Measurements from ENCODE around the gene COQ8B.
A peak's percentile ranks its signal among the peaks of the same experiment; 100 is the strongest.
"Not testable (repeated sequence)": the region's sequence is repeated elsewhere in the genome, so short reads cannot be mapped to it uniquely, and the experiment has no call there.

Gene COQ8B

DNA sequence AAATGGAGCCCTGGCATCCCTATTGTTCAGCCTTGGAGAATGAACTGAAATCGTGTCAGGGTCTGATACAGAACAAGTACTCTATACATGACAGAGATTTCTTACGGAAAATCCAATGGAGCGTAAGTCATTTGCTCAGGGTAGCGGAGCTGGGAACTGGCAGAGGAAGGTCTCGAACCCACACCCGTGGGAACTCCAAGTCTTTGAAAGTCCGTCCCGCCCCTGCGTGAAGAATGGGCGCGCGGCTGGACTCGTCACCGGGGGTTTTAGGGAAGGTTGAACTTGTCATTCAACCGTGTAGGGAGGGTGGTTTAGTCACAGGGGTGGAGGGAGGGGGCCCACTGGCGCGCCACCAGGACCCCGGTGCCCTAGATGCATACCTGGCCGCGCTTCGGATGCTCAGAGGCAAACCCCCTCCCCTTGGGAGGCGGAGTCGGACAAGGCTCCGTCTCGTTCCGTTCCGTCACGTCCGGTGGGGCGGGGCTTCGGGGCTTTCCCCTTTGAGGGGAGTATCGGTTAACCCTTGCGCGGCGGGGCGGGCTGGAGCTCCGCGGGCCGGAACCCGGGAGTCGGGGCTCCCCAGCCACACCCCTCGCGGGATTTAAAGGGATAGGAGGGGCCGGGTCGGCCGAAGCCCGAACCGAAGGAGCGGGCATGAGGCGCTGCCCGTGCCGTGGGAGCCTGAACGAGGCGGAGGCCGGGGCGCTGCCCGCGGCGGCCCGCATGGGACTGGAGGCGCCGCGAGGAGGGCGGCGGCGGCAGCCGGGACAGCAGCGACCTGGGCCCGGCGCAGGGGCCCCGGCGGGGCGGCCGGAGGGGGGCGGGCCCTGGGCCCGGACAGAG, at the start of gene COQ8B, which contains the start of gene ITPKC:
COQ8B (minus strand) TSS at position 405 of the 843 bp plus-strand sequence. CDS start 2,254 bp downstream, outside the sequence.
ITPKC (plus strand) TSS at position 631 of the 843 bp plus-strand sequence; CDS start at position 655, 24 bp downstream.
- peaks cover 21 to 74% (median 68%) of the 10 kb centered on the region in 5 donors for H3K4me1 ChIP-seq (ENCODE audit: control insufficient read depth in 5 of 5, insufficient read depth in 5 of 5, low read length in 5 of 5)
- H3K36me3 ChIP-seq (ENCODE audit: control insufficient read depth in 5 of 5, insufficient read depth in 5 of 5, low read length in 5 of 5), result peaks cover 0 to 10% (median 4%) of the 10 kb centered on the region in 5 donors
- peak within 1 kb of the TSS; percentile 86 to 99 (median 97) for H3K4me3 ChIP-seq (ENCODE audit: low read depth in 1 of 5, low read length in 5 of 5)
- H3K27me3 ChIP-seq (ENCODE audit: control insufficient read depth in 5 of 5, insufficient read depth in 4 of 5, low read length in 5 of 5), result peaks cover 0 to 8% (median 0%) of the 10 kb centered on the region in 5 donors
- peak within 1 kb of the TSS; percentile 98 to 100 (median 99) for H3K9ac ChIP-seq (ENCODE audit: low read length in 5 of 5)
- H3K27ac ChIP-seq (ENCODE audit: low read depth, low read length), result peak within 1 kb of the TSS; percentile 99
- no peaks in the 10 kb centered on the region for H3K9me3 ChIP-seq (ENCODE audit: control insufficient read depth in 5 of 5, low read length in 5 of 5)

DNA sequence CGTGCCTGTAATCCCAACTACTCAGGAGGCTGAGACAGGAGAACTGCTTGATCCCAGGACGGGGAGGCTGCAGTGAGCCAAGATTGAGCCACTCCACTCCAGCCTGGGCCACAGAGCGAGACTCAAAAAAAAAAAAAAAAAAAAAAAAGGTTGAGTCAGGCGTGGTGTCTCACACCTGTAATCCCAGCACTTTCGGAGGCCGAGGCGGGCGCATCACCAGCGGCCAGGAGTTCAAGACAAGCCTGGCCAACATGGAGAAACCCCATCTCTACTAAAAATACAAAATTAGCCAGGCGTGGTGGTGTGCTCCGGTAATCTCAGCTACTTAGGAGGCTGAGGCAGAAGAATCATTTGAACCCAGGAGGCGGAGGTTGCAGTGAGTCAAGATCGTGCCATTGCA, 49.7 kb upstream of the COQ8B start:
- not testable (repeated sequence) for H3K27me3 ChIP-seq (ENCODE audit: control insufficient read depth in 5 of 5, insufficient read depth in 4 of 5, low read length in 5 of 5); H3K27ac ChIP-seq (ENCODE audit: low read depth, low read length); H3K9ac ChIP-seq (ENCODE audit: low read length in 5 of 5); H3K9me3 ChIP-seq (ENCODE audit: control insufficient read depth in 5 of 5, low read length in 5 of 5); H3K4me3 ChIP-seq (ENCODE audit: low read depth in 1 of 5, low read length in 5 of 5)
- peaks cover 4 to 51% (median 47%) of the 10 kb centered on the region in 5 donors for H3K36me3 ChIP-seq (ENCODE audit: control insufficient read depth in 5 of 5, insufficient read depth in 5 of 5, low read length in 5 of 5)
- peaks cover 0 to 16% (median 0%) of the 10 kb centered on the region in 5 donors for H3K4me1 ChIP-seq (ENCODE audit: control insufficient read depth in 5 of 5, insufficient read depth in 5 of 5, low read length in 5 of 5)

DNA sequence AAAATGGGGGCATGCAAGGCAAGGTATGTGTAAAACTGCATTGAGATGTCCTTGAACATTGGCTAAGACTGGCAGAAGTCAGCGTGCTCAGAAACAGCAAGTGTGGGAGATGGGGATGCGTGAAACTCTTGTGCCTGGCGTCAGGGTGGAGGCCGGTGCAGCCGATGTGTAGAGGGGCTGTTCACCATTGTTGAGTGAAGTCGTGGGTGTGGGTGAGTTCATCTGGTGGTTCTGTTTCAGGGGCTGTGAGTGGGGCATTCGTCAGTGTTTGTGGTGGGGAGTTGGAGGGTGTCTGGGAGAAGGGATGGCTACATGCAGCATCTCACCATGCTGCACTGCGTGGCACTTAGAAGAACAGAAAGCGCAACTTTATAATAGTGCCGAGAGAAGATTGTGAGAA, 47.3 kb upstream of the COQ8B start:
- no peak overlapping the region for H3K9ac ChIP-seq (ENCODE audit: low read length in 5 of 5)
- no peak overlapping the region for H3K27ac ChIP-seq (ENCODE audit: low read depth, low read length)
- H3K36me3 ChIP-seq (ENCODE audit: control insufficient read depth in 5 of 5, insufficient read depth in 5 of 5, low read length in 5 of 5), result peaks cover 11 to 75% (median 71%) of the 10 kb centered on the region in 5 donors

DNA sequence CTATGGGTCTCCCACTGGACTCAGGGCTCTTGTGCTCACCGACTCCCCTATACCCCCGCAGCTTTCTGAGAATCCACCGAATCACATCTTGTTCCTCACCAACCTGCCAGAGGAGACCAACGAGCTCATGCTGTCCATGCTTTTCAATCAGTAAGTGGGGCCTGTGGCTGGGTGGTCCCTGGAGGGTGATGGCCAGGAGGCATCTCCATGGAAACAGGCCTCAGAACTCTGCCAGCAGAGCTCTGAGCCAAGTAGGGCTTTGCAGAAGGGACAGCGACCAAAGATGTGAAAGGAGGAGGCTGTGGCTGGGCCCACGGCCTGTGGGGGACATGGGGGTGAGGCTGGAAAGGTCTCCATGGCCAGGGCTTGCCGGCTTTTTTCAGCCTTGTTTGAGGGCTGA, 46.8 kb upstream of the COQ8B start:
- Histone ChIP-seq H3K4me1 (ENCODE audit: control insufficient read depth in 5 of 5, insufficient read depth in 5 of 5, low read length in 5 of 5) (peaks cover 0 to 24% (median 0%) of the 10 kb centered on the region in 5 donors), H3K36me3 (ENCODE audit: control insufficient read depth in 5 of 5, insufficient read depth in 5 of 5, low read length in 5 of 5) (peaks cover 11 to 78% (median 70%) of the 10 kb centered on the region in 5 donors), H3K27ac (ENCODE audit: low read depth, low read length) (no peak overlapping the region), H3K4me3 (ENCODE audit: low read depth in 1 of 5, low read length in 5 of 5) (no peak overlapping the region), H3K9me3 (ENCODE audit: control insufficient read depth in 5 of 5, low read length in 5 of 5) (no peaks in the 10 kb centered on the region), H3K27me3 (ENCODE audit: control insufficient read depth in 5 of 5, insufficient read depth in 4 of 5, low read length in 5 of 5) (no peaks in the 10 kb centered on the region), H3K9ac (ENCODE audit: low read length in 5 of 5) (no peak overlapping the region)

More for the DNA sequence above, 47.3 kb upstream of the COQ8B start:
- peaks cover 0 to 24% (median 0%) of the 10 kb centered on the region in 5 donors for H3K4me1 ChIP-seq (ENCODE audit: control insufficient read depth in 5 of 5, insufficient read depth in 5 of 5, low read length in 5 of 5)
- H3K9me3 ChIP-seq (ENCODE audit: control insufficient read depth in 5 of 5, low read length in 5 of 5), result no peaks in the 10 kb centered on the region
- no peaks in the 10 kb centered on the region for H3K27me3 ChIP-seq (ENCODE audit: control insufficient read depth in 5 of 5, insufficient read depth in 4 of 5, low read length in 5 of 5)
- no peak overlapping the region for H3K4me3 ChIP-seq (ENCODE audit: low read depth in 1 of 5, low read length in 5 of 5)

DNA sequence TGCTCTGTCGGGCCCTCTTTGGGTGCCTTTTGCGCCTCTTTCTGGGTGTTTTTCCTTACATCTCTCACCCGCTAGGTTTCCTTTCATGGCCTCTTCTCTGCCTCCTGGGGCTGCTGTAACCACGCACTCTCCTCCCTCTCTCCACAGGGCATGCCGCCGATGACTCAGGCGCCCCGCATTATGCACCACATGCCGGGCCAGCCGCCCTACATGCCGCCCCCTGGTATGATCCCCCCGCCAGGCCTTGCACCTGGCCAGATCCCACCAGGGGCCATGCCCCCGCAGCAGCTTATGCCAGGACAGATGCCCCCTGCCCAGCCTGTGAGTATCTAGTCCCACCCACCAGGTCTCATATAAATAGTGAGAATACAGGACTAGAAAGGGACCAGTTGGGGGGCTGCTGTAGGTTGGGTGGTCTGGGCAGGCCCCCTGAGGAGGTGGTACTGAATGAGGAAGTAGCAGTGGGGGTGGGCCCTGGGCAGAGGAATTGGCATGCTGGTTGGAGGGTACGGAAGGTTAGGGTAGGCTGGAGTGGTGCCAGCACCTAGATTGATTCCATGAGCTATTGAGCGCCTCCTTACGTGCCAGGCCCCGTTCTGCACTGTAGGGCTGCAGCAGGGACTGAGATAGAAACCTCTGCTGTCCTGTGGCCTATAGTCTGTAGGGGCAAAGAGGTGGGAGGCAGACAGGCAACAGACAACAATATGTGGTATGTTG, 46.2 kb upstream of the COQ8B start:
- no peak overlapping the region for H3K4me3 ChIP-seq (ENCODE audit: low read depth in 1 of 5, low read length in 5 of 5)
- H3K9ac ChIP-seq (ENCODE audit: low read length in 5 of 5), result no peak overlapping the region
- no peaks in the 10 kb centered on the region for H3K9me3 ChIP-seq (ENCODE audit: control insufficient read depth in 5 of 5, low read length in 5 of 5)
- H3K36me3 ChIP-seq (ENCODE audit: control insufficient read depth in 5 of 5, insufficient read depth in 5 of 5, low read length in 5 of 5), result peaks cover 14 to 84% (median 75%) of the 10 kb centered on the region in 5 donors
- H3K4me1 ChIP-seq (ENCODE audit: control insufficient read depth in 5 of 5, insufficient read depth in 5 of 5, low read length in 5 of 5), result peaks cover 0 to 24% (median 0%) of the 10 kb centered on the region in 5 donors
- no peak overlapping the region for H3K27ac ChIP-seq (ENCODE audit: low read depth, low read length)
- H3K27me3 ChIP-seq (ENCODE audit: control insufficient read depth in 5 of 5, insufficient read depth in 4 of 5, low read length in 5 of 5), result no peaks in the 10 kb centered on the region

DNA sequence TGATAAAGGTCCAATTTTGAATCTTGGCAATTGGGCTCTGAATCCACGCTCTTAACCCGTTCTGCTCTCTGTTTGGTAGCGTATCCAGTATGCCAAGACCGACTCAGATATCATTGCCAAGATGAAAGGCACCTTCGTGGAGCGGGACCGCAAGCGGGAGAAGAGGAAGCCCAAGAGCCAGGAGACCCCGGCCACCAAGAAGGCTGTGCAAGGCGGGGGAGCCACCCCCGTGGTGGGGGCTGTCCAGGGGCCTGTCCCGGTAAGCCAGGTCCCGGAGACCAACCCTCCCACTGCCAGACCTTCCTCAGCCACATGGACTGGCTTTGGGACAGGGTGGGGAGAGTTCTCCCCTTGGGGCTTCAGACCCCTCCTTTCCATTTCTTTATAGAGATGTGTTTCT, 42.7 kb upstream of the COQ8B start:
- no peaks in the 10 kb centered on the region for H3K9me3 ChIP-seq (ENCODE audit: control insufficient read depth in 5 of 5, low read length in 5 of 5)
- H3K4me3 ChIP-seq (ENCODE audit: low read depth in 1 of 5, low read length in 5 of 5), result no peak overlapping the region
- peaks cover 4 to 41% (median 19%) of the 10 kb centered on the region in 5 donors for H3K4me1 ChIP-seq (ENCODE audit: control insufficient read depth in 5 of 5, insufficient read depth in 5 of 5, low read length in 5 of 5)
- H3K27me3 ChIP-seq (ENCODE audit: control insufficient read depth in 5 of 5, insufficient read depth in 4 of 5, low read length in 5 of 5), result no peaks in the 10 kb centered on the region
- H3K9ac ChIP-seq (ENCODE audit: low read length in 5 of 5), result no peak overlapping the region
- peaks cover 10 to 89% (median 80%) of the 10 kb centered on the region in 5 donors for H3K36me3 ChIP-seq (ENCODE audit: control insufficient read depth in 5 of 5, insufficient read depth in 5 of 5, low read length in 5 of 5)
- no peak overlapping the region for H3K27ac ChIP-seq (ENCODE audit: low read depth, low read length)

DNA sequence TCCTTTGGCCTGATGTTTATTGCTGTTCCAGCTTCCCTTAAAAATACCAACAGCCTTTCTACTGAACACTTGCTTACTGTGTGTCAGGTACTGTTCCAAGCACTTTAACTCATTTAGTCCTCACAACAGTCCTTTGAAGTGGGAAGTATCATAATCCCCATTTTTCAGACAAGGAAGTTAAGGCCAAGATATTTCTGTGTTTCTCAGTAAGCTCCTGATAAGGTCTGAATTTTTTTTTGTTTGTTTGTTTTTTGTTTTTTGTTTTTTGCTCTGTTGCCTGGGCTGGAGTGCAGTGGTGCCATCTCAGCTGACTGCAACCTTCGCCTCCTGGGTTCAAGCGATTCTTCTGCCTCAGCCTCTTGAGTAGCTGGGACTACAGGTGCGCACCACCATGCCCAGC, 41.8 kb upstream of the COQ8B start:
- Histone ChIP-seq H3K27ac (ENCODE audit: low read depth, low read length) (no peak overlapping the region), H3K27me3 (ENCODE audit: control insufficient read depth in 5 of 5, insufficient read depth in 4 of 5, low read length in 5 of 5) (no peaks in the 10 kb centered on the region), H3K9ac (ENCODE audit: low read length in 5 of 5) (no peak overlapping the region), H3K4me3 (ENCODE audit: low read depth in 1 of 5, low read length in 5 of 5) (no peak overlapping the region), H3K36me3 (ENCODE audit: control insufficient read depth in 5 of 5, insufficient read depth in 5 of 5, low read length in 5 of 5) (peaks cover 10 to 81% (median 72%) of the 10 kb centered on the region in 5 donors), H3K9me3 (ENCODE audit: control insufficient read depth in 5 of 5, low read length in 5 of 5) (no peaks in the 10 kb centered on the region), H3K4me1 (ENCODE audit: control insufficient read depth in 5 of 5, insufficient read depth in 5 of 5, low read length in 5 of 5) (peaks cover 6 to 45% (median 27%) of the 10 kb centered on the region in 5 donors)

DNA sequence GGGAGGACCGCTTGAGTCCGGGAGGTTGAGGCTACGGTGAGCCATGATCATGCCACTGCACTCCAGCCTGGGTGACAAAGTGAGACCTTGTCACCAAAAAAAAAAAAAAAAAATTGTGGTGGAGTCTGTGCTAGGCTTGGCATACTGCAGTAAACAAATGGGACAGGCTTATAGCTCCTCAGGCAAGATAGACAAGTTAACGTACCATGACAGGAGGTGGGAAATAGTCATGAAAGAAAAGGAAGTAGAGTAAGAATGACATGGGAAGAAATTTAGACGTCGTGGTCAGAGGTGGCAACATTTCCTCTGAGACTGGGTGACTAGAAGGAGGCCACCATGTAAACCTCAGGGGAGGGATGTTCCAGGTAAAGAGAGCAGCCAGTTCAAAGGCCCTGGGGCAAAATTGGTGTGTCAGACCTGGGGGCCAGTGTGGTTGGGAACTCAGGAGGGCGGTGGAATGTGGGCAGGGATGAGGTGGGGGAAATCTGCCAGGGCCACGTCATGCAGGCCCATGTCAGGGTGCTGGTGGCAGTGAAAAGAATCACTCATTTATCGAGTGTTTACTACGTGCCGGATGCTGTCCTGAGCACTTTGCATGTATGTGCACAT, 39.9 kb upstream of the COQ8B start:
- no peak overlapping the region for H3K4me3 ChIP-seq (ENCODE audit: low read depth in 1 of 5, low read length in 5 of 5)
- H3K36me3 ChIP-seq (ENCODE audit: control insufficient read depth in 5 of 5, insufficient read depth in 5 of 5, low read length in 5 of 5), result peaks cover 10 to 63% (median 54%) of the 10 kb centered on the region in 5 donors
- no peak overlapping the region for H3K27ac ChIP-seq (ENCODE audit: low read depth, low read length)

DNA sequence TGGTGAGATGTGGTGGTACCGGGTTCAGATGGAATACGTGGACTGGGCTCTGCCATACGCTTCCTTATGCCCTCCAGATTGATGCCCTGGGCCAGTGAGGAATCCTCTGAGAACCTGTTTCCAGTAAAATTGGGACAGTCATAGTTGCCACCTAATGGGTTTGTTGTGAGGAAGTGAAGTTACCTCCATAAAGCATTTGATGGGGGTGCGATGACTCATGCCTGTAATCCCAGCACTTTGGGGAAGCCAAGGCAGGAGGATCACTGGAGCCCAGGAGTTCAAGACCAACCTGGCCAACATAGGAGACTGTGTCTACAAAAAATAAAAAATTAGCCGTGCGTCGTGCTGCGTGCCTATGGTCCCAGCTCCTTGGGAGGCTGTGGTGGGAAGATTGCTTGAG, 39.1 kb upstream of the COQ8B start:
- H3K4me3 ChIP-seq (ENCODE audit: low read depth in 1 of 5, low read length in 5 of 5), result no peak overlapping the region
- H3K27me3 ChIP-seq (ENCODE audit: control insufficient read depth in 5 of 5, insufficient read depth in 4 of 5, low read length in 5 of 5), result no peaks in the 10 kb centered on the region
- H3K36me3 ChIP-seq (ENCODE audit: control insufficient read depth in 5 of 5, insufficient read depth in 5 of 5, low read length in 5 of 5), result peaks cover 8 to 54% (median 47%) of the 10 kb centered on the region in 5 donors
- H3K4me1 ChIP-seq (ENCODE audit: control insufficient read depth in 5 of 5, insufficient read depth in 5 of 5, low read length in 5 of 5), result peaks cover 6 to 55% (median 50%) of the 10 kb centered on the region in 5 donors
- no peaks in the 10 kb centered on the region for H3K9me3 ChIP-seq (ENCODE audit: control insufficient read depth in 5 of 5, low read length in 5 of 5)
- H3K9ac ChIP-seq (ENCODE audit: low read length in 5 of 5), result no peak overlapping the region
- H3K27ac ChIP-seq (ENCODE audit: low read depth, low read length), result no peak overlapping the region

More for the DNA sequence above, 39.9 kb upstream of the COQ8B start:
- no peaks in the 10 kb centered on the region for H3K27me3 ChIP-seq (ENCODE audit: control insufficient read depth in 5 of 5, insufficient read depth in 4 of 5, low read length in 5 of 5)
- no peak overlapping the region for H3K9ac ChIP-seq (ENCODE audit: low read length in 5 of 5)
- peaks cover 6 to 55% (median 44%) of the 10 kb centered on the region in 5 donors for H3K4me1 ChIP-seq (ENCODE audit: control insufficient read depth in 5 of 5, insufficient read depth in 5 of 5, low read length in 5 of 5)
- no peaks in the 10 kb centered on the region for H3K9me3 ChIP-seq (ENCODE audit: control insufficient read depth in 5 of 5, low read length in 5 of 5)

All from subcutaneous abdominal adipose tissue (tissue), 5 donors.